ENCODE measurements around the gene FAM13A.
"Not testable (repeated sequence)": the region's sequence is repeated elsewhere in the genome, so short reads cannot be mapped to it uniquely, and the experiment has no call there.

Gene FAM13A

GRCh38 chr4:88892646-88893045 lies 164.3 kb downstream of the FAM13A start:
- no peak for DNase-seq

GRCh38 chr4:88891636-88892035 lies 165.3 kb downstream of the FAM13A start:
- DNase-seq = no peak

DNA sequence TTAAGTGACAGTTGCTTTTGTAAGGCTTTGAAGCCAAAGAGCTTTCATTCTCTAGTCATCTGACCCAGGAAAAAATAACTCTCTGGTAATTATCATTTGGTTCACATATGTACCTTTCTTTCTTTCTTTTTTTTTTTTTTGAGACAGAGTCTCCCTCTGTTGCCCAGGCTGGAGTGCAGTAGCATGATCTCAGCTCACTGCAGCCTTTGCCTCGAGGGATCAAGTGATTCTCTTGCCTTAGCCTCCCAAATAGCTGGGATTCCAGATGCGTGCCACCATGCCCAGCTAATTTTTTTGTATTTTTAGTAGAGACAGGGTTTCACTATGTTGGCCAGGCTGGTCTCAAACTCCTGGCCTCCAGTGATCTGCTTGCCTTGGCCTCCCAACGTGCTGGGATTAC lies 169.6 kb downstream of the FAM13A start:
- not testable (repeated sequence) for DNase-seq

GRCh38 chr4:88881227-88881569 lies 175.8 kb downstream of the FAM13A start:
- DNase-seq = no peak

DNA sequence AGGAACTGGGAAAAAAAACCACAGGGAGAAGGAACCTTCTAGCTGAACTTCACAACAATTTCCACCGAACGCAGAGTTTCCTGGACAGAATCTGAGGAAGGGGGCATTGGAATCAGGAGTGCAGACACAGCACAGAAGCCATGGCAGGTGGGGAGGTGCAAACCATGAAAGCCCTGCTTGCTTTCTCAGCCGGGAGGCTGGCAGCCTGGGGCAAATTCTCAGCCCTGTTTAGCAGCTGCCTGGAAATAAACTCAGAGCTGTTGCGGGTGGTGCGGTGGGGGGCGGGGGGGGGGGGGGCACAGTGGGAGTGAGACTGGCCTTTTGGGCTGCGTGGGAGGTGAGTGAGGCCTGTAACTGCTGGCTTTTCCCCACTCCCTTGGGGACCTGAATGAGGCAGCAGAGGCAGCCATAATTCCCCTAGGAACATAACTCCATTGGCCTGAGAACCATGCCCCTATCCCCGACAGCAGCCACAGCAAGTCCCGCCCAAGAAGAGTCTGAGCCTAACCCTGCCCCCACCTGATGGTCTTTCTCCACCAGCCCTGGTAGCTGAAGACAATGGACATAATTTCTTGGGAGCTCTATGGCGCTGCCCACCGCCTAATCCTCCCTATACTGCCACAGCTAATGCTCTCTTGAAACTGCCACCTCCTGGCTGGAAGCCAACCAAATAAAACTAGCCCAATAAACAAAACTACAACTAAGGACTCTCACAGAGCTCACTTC lies 176.3 kb downstream of the FAM13A start:
- no peak for DNase-seq

DNA sequence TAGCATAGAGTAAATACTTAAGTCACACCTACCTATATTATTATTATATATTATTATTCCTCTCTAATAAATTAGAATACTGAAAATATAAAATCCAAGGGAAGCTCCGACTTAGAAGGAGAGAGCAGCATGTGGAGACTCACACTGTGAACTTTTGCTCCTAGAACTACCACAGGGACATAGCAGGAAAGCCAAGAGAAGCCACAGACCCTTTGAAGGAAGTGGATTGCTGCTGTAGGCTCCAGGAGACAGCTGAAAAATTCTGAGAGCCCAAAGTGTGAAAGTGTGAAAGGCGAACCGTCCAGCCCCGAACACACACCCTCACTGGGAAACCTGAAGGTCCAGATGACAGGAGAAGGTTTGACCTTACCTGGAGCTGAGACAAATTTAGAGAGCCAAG lies 177.0 kb downstream of the FAM13A start:
- DNase-seq = no peak

DNA sequence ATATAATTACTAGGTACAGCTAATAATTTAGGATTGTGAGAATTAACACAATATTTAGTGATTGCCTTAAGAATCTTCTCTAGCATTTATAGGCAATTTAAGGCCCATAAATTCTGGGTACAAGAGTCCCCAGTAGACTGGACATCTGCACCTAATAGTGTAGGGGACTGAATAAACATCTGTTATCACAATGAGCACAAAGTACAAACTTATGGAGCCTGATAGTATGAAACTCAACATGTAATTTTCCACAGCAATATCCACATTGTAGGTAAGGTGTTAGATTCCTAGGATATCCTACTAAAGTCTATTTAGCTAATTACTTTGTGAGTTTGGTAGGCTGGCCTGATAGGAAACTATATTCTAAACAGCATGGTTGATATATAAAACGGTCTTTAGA lies 178.3 kb downstream of the FAM13A start:
- DNase-seq = no peak

- no peak for DNase-seq
These were observed 186.6 kb downstream of the FAM13A start for GRCh38 chr4:88870428-88870827.

DNA sequence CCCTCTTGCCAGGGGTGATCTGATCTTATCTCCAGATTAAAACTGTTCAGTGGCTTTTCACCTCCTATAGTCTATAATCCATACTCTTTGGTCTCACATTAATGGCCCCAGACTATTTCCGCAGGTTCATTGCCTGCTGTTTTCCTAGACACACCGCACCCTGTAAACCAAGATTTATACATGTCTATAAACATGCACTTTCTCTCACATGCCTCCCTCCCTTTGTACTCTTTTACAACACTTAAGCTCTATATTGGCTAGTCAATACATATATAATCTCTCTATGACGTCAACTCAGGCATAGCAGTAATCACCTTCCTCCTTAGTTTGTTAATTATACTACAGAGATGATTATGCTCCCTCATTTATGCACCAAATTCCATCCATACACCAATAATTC lies 188.5 kb downstream of the FAM13A start:
- DNase-seq = no peak

GRCh38 chr4:88866862-88867550 lies 190.0 kb downstream of the FAM13A start:
- no peak for DNase-seq

DNA sequence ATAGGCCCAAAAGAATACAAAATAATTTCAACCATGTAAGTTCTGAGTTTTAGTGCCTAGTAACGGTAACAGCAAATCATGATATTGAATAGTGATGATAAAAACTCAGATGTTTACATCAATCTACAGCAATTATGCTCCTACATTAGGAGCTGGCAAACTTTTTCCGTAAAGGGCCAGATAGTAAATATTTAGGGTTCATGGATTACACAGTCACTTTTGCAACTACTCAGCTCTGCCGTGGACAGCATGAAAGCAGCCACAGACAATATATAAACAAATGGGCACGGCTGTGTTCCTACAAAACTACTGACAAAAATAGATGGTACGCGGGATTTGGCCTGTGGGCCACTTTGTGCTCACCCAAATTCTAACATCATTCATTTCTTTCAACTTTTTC lies 191.5 kb downstream of the FAM13A start:
- DNase-seq = no peak

- no peak for DNase-seq
These were observed 191.9 kb downstream of the FAM13A start for GRCh38 chr4:88865046-88865445.

DNA sequence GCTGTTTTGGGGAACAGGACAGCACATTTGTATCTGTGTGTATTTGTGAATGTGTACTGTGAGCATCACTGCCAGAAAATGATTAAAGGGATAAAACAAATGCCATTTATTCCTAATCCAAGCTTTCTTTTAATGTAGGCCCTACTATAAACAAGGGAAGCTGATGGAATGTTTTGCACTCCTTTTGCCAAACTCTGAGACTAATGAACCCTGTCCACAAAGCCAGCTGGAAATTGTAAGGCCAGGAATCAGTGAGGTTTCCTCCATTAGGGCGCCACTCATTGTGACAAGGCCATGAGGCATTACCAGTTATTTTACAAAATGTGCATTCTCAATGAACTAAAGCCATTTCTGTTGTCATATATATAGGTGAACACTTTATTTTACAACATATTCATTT lies 196.4 kb downstream of the FAM13A start:
- no peak for DNase-seq

GRCh38 chr4:88859191-88859812 lies 197.7 kb downstream of the FAM13A start:
- no peak for DNase-seq

DNA sequence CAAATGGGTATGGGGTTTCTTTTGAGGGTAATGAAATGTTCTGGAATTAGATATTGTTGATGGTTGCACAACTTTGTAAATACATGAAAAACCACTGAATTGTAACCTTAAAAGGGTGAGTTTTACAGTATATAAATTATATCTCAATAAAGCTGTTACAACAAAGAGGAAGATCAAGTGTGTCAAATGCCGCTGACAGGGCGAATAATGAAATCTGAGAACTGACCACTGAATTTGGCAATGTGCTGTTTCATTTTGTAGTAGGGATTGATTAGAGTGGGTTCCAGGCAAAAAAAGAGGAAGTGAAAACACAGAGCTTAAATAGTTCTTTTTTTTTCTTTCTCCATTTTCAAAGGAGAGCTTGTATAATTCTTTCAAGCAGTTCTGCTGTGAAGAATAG lies 198.2 kb downstream of the FAM13A start:
- peak; percentile 13 for DNase-seq

DNA sequence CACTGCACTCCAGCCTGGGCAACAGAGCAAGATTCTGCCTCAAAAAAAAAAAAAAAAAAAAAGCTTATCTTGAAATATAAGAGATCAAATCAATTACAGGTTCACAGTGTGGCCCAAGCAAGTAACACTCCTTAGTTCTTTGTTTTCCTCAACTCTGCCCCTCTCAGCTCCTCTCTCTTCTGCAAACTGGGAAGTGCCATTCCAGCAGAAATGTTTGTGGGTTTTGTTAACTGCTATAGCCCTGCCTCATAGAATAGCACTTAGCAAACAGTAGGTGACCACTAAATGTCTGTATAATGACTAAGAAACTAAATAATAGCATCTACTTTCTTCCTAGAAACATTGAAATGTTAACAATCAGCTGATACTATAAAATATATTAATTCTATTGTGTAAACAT lies 199.4 kb downstream of the FAM13A start:
- DNase-seq = no peak

DNA sequence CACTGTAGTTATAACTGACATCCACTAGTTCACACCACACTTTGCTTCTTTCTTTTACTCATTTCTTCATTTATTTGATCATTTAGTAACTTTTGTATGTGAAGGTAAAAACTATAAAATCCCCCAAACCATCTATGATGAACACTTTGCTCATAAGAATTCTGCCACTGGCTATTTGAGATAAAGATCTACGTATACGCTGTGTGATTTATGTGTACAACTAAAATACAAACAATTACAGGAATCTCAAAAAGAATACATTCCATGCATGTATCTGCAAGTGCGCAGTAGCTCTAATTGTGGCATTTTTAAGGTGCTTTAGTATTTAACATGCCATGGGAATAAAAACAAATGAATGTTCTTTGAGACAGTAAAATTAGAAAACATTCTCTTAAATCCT lies 202.5 kb downstream of the FAM13A start:
- DNase-seq = no peak

DNA sequence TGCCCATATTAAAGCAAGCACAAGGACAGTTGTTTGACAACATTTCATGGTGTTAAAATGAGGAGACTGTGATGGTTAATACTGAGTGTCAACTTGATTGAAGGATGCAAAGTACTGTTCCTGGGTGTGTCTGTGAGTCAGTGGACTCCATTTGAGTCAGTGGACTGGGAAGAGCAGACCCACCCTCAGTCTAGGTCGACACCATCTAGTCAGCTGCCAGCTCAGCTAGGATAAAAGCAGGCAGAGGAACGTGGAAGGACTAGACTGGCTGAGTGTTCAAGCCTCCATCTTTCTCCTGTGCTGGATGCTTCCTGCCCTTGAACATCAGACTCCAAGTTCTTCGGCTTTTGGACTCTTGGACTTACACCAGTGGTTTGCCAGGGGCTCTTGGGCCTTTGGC lies 203.4 kb downstream of the FAM13A start:
- DNase-seq = not testable (repeated sequence)

DNA sequence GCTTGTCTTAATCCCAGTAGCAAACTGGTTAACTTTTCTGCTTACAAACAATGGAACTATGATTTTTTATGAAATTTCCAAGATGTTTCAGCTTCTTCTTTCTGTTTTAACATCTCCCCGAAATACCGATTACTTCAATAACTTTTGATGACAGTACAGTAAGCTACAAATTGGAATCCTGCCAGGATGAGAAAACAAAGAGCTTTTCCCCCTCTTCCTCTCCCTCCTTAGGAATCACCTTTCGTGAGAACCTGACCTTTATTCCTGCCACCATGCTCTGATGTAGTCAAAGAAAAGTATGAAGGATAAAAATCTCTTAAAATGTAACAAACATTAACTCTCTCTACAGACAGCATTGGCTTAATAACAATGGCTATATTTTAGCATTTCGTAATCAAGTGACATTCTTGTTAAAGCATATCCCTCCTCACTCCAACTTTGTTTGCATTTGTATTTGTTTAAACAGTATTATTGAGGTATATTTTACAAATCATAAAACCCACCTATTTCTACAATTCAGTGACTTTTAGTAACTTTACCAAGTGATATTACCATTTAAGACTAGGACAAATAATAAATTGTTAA lies 210.7 kb downstream of the FAM13A start:
- DNase-seq = no peak

DNA sequence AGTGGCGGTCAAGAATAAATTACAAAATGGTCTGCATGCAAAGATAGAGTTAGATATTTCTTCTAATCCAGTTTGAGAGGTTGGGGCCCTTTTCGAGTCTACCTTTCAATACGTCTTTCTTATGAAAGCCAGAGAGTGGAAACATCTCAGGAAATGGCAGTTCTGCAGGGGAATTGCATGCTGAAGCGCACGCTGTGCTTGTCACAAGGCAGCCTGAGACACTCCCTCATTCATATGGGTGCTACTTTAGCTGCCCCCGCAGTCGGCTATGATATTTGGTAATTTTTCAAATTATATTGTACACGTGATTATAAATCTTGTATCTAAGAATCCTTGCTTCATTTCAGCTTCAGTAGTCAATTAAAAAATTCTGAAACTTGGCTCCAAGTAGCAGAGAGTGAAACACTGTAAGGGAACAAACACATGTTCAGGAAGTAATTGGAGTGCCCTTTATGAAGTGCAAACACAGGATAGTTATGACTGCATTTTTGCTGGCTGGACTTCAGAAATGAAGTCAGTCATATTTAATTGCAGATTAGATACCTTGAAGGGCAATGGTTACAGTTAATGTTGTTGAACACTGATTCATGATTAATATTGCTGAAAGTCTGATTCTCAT lies 213.8 kb downstream of the FAM13A start:
- DNase-seq = no peak

DNA sequence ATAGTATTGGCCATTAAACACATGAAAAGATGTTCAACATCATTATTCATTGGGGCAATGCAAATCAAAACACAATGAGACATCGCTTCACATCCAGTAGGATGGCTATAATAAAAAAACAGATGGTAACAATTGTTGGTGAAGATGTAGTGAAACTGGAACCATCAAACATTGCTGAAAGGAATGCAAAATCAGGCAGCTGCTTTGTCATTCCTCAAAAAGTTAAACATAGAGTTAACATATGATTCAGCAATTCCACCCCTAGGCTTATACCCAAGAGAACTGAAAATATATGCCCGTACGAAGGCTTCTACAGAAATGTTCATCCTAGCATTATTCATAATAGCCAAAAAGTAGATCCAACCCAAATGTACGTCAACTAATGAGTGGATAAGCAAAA lies 215.3 kb downstream of the FAM13A start:
- DNase-seq = no peak

GRCh38 chr4:88836216-88836615 lies 220.8 kb downstream of the FAM13A start:
- DNase-seq = no peak

DNA sequence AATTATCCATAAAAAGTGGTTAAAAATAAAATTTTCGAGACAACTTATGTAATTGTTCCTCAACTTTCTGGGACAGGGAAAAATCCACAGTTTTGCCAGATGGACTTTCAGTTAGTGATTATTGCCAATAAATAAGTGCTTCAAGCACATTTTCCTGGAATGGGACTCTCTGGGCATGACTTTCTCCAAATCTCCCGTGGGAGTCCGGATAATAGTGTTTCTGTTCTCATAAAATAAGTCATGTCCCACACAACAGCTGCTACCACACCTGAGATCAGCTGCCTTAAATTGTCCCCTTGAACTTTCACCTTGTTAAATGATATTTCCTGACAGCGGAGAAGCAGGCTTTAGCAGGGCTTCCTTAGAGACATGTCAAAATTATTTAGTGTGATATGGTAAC lies 226.0 kb downstream of the FAM13A start:
- no peak for DNase-seq

DNA sequence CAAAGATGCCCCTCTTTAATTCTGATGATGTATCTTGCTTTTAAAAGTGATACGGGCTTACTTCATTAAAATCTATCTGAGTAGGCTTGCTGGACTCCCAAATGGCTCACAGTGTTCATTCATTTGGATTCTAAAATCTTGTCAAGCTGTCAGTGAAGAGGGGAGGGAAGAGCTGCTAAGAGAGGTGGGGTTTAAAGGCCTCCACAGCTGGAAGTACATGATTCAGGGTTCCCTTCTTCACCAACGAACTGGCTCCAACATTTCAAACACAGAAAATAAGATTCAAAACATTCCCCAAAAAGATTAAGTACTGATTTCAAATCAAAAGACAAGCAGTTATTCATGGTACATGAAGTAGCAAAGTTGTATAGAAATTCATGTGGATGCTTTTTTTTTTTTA lies 226.4 kb downstream of the FAM13A start:
- no peak for DNase-seq

All from CD4-positive, alpha-beta T cell treated with Interleukin-17A for 1 hour (primary cell).